ENCODE results near the gene PLAAT5. TPM values are rescaled to one million over a fixed set of nuclear protein-coding genes. Genes with fewer than 3 reads are reported as not detected.
"Not testable (repeated sequence)": the region's sequence is repeated elsewhere in the genome, so short reads cannot be mapped to it uniquely, and the experiment has no call there.

The PLAAT5 gene, protein sequence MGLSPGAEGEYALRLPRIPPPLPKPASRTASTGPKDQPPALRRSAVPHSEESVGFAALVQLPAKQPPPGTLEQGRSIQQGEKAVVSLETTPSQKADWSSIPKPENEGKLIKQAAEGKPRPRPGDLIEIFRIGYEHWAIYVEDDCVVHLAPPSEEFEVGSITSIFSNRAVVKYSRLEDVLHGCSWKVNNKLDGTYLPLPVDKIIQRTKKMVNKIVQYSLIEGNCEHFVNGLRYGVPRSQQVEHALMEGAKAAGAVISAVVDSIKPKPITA
- 1 to 10 TPM; 1.4 to 5.6 (median 3.0) TPM for polyA plus RNA-seq (ENCODE audit: insufficient read length in 10 of 10)
- long read RNA-seq, donor 1, partial matches to known transcripts = 0 of 1 reads
- long read RNA-seq, donor 1, other reads (novel, unspliced or antisense) = 0 of 1 reads
- long read RNA-seq, donor 2 = 0 reads
- long read RNA-seq, donor 3 = 0 reads
- long read RNA-seq, donor 4 = 0 reads
- long read RNA-seq, donor 5, partial matches to known transcripts = 0 of 5 reads
- long read RNA-seq, donor 5, other reads (novel, unspliced or antisense) = 5 of 5 reads
- long read RNA-seq, donor 6 = 0 reads
- long read RNA-seq, donor 7, partial matches to known transcripts = 0 of 1 reads
- long read RNA-seq, donor 7, other reads (novel, unspliced or antisense) = 0 of 1 reads
- long read RNA-seq, donor 8 = 0 reads
- long read RNA-seq, donor 9 = 0 reads

DNA sequence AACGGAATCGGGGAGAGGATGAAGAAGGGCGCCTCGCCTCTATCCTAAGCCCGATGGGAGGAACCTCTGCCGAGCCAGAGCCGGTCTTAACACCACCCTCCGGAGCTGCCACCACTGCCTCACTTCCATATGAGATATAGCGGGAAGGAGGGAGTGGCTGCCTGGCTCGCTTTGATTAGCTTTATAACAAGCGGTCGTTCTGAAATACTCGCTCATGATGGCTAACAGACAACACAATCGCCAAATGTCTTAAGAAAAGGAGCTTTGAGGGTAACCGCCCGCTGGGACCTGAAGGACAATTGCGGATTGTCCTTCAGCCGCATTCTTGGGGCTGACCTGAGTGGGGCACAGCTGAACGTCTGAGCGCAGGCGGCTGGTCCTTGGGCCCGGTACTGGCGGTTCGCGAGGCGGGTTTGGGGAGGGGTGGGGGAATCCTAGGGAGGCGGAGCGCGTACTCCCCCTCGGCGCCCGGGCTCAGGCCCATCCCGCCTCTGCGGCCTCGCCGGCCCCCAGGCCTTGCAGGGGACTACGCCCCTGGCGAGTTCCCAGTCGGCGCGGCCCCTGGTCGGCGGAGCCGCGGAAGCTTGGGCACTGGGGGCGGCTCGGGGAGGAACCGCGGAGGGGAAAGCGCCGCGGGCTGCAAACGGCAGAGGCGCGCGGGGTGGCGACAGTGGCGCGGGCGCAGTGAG lies at the start of gene PLAAT5:
PLAAT5 (minus strand) TSS at position 617 of the 689 bp plus-strand sequence; CDS start at position 484, 133 bp downstream.
- DNase-seq = peak in 2 of 3 donors; percentile 55 to 78

DNA sequence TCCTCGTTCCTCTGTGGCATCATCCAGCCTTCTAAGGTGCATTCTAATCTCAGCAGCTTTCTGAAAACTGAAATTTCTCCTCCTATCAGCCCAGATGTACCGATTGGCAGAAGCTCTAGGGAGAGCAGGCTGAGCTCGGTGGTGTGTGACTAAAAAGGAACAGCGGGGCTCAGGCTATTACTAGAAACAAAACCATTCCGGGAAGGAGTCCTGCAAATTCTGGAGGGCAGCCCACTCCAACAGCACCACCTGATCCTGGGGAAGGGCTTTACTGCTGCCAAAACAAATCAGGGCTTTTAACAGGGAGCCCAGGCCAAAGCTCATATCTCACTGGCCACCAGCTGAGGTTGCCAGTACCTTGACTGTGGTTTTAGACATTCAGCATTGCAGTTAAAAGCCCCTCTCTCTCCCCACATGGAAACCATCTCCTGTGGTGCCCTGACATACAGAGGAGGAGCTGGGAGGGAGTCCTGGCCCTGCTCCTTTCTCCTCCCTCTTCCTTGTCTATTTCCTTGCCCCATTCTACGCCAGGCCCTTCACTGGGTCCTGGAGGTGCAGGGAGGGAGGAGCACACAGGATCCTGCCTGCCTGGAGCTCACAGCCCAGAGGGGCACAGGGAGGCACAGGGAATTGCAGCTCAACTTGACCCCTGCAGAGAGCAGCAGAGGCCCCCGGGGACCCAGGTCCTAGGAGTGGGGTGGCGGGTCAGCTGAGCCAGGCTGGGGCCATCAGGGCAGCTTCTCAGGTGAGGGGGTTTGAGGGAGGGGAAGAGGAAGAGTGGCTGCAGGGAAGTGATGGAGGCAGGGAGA lies 46.5 kb upstream of the PLAAT5 start:
- peak; percentile 44 to 80 (median 62) for DNase-seq

DNA sequence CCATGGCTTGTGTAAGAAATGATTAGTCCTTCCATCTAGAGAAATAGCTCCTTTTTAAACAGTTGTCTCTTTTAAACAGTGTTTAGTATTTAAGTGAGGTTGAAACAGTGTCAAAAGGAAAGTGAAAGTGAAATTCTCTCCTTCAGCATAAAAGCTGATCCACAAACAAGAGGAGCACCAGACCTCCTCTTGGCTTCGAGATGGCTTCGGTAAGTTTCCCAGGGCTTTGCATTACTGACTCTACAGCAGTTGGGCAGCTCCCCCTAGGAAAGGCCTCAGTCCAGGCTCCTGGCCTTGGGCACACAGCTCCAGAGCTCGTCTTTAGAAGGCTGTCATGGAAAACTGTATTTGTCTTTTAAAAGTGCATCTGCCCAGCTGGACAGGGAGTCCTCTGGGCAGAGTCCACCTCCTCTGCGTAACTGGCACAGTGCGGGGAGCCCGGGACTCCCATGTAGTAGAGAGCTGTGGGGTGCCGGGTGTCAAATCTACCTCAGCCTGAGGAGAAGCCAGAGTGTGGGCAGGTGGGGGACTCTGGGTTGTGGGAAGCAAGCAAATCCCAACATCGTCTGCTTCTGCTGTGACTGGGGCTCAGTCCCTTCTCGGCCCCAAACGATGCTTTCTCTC lies 45.8 kb upstream of the PLAAT5 start, which contains the start of gene PLAAT4:
PLAAT4 (plus strand) TSS at position 140 of the 624 bp plus-strand sequence; CDS start at position 201, 61 bp downstream.
- DNase-seq = peak; percentile 45 to 83 (median 69)

DNA sequence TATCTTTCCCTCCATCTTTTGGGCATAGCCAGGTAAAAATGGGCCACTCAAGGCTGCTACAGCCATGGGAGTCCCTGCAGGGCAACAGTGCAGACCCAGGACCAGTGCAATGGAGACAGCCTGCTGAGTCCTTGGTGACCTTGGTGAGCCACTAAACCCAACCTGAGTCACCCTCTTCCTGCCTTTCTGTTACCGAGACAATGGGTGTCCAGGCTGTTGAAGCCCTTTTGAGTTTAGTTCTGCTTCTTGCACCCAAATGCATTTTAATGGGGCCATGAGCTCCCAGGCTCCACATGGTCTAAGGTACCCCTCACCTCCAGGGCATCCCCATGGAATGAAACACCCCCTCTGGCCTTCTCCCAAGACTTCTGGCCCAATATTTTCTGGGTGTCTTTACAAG lies 44.8 kb upstream of the PLAAT5 start:
- DNase-seq = no peak

DNA sequence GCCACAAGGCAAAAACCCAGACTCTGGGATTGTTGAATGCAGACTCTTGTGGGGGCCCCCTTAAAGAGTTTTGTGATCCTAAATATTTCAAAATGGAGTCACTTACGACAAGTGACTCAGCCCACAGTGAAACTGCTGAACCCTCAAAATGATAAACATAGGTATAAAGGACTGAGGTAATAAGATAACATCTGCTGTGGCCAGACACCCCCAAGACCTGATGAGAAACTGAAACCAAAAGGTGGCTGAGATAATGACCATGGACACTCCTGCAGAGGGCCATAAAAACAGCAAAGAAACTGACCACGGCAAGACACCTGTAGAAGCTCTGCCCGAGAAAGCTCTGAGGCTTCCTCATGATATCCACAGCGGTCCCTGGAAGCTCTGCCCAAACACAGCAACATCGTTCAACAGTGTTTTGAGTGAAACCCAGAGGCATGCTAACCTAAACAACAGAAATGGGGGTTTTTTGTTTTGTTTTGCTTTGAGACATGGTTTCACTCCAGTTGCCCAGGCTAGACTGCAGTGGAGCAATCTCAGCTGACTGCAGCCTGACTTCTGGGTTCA lies 44.0 kb upstream of the PLAAT5 start:
- DNase-seq = no peak

DNA sequence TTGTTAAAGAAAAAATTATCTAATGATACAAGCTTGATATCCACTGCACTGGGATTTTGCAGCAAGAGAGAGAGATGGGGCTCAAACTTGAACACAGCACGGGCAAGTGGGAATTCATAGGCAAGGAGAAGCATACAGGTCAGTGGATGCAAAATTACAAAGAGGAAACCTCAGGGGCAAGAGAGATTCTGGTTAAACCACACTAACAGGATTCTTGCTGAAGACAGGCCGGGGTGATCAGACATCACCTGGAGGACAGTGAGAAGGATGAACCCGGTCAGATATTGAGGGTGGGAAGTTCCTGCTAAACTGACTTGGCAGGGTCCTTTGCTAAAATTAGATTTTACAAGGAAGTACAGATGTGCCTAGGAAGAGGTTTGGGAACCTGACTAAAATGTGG lies 43.1 kb upstream of the PLAAT5 start:
- DNase-seq = no peak

DNA sequence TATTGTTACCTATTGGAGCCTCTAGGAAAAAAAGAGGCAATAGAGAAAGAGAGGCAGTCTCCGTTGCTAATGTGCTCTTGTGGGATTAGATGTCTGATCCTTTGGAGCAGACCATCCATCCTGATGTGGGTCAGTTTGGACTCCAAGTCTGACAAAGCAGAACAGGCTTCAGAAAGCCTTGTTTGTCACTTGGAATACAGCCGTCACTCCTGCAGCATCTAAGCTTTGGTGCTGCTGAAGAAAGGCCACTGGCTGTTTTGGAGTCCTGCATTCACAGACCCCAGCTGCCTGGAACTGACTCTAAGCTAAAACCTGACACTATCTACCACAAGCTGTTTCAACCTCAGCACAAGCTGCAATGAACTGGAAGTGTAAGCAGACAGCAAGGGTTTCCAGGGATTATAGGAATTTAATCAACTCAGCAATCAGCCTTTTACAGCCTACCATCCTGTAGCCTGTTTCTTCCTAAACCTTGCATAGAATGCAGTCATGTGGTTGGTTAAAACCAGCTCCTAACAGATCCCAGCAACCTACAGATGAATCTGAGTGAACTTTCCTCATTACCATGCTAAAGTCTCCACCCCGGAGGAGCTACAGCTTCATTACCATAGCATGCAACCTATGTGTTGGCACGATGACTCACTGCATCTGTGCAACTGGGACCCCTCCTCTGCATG lies 42.0 kb upstream of the PLAAT5 start:
- DNase-seq = no peak

DNA sequence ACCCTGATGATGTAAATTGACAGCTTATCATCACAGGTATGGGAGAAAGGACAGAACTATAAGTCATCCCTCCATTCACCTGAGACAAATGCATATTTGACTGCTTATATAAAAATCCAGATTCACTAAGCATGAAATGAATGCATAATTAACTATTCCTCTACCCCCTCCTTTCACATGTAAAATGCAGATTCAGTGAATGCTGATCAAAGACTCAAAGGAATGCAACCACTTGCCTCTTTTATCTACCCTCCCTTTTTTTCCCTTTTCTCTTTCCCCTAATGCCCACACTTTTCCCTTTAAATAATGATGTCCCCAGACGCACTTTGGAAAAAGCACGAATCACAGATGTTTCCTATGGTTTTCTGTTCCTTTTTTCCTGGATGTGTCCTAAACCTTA lies 41.1 kb upstream of the PLAAT5 start:
- no peak for DNase-seq

DNA sequence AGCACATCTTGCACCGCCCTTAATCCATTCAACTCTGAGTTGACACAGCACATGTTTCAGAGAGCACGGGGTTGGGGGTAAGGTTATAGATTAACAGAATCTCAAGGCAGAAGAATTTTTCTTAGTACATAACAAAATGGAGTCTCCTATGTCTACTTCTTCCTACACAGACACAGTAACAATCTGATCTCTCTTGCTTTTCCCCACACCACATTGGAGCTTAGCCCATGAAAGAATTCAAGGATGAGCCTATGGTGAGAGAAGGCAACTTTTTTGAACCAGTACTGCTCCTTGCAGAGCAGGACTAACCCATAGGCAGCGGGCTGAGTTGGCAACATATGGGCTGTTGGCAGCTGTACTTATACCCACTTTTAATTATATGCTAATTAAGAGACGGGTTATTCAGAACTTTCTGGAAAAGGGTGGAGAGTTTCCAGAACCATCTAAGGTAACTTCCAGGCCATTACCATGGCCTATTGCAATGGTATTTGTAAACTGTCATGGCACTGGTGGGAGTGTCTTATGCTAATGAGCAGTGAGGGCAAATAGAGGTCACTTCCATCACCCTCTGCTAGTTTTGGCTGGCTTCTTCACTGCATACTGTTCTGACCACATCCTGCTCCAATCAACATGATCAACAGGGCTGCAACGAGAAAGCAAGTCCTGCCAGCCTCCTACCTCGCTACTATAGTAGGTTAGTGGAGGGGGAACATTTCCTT lies 40.3 kb upstream of the PLAAT5 start:
- peak in 1 of 3 donors; percentile 52 for DNase-seq

DNA sequence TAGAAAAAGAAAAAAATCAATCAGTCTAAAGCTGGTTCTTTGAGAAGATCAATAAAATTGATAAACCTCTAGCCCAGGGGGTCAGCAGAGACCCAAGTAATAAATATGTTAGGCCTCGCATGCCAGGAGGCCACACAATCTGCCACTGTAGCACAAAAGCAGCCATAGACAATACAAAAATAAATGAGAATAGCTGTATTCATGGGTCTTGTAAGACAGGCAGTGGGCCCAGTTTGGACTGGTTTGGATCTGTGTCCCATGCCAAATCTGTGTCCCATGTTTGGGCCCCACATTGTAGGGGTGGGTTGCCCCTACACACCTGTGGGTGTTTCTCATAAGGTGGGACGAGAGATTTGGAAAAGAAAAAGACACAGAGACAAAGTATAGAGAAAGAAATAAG lies 39.1 kb upstream of the PLAAT5 start:
- DNase-seq = no peak

DNA sequence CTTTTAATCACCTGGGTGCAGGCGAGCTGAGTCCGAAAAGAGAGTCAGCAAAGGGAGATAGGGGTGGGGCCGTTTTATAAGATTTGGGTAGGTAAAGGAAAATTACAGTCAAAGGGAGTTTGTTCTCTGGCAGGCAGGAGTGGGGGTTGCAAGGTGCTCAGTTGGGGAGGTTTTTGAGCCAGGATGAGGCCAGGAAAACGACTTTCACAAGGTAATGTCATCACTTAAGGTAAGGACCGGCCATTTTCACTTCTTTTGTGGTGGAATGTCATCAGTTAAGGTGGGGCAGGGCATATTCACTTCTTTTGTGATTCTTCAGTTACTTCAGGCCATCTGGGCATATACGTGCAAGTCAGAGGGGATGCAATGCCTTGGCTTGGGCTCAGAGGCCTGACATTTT lies 38.4 kb upstream of the PLAAT5 start:
- not testable (repeated sequence) for DNase-seq

DNA sequence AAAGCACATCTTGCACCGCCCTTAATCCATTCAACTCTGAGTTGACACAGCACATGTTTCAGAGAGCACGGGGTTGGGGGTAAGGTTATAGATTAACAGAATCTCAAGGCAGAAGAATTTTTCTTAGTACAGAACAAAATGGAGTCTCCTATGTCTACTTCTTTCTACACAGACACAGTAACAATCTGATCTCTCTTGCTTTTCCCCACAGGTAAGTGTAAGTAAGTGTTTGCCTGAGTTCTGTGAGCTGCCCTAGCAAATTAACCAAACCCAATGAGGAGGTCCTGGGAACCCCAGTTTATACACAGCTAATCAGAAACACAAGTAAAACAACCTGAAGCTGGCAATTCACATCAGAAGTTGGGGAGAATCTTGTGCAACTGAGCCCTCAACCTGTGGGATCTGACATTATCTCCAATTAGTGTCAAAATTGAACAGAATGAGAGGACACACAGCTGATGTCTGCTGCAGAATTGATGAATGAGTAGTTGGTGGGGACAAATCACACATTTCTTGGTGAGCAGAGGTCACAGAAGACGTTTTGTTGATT lies 37.8 kb upstream of the PLAAT5 start:
- not testable (repeated sequence) for DNase-seq

DNA sequence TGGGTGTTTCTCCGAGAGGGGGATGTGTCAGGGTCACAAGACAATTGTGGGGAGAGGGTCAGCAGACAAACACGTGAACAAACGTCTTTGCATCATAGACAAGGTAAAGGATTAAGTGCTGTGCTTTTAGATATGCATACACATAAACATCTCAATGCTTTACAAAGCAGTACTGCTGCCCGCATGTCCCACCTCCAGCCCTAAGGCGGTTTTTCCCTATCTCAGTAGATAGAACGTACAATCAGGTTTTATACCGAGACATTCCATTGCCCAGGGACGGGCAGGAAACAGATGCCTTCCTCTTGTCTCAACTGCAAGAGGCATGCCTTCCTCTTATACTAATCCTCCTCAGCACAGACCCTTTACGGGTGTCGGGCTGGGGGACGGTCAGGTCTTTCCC lies 37.2 kb upstream of the PLAAT5 start:
- DNase-seq = not testable (repeated sequence)

DNA sequence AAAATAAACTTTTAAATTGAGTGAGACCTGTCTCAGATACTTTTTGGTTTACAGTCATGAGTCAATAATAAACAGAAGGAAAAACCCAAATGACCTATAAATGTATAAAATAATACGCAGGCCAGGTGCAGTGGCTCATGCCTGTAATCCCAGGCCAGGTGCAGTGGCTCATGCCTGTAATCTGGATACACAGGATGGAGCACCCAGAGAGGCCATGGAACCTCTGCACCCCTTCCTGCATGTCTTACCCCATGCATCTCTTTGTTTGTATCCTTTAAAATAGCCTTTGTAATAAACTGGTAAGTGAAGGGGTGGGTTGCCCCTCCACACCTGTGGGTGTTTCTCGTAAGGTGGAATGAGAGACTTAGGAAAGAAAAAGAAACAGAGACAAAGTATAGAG lies 36.7 kb upstream of the PLAAT5 start:
- no peak for DNase-seq

DNA sequence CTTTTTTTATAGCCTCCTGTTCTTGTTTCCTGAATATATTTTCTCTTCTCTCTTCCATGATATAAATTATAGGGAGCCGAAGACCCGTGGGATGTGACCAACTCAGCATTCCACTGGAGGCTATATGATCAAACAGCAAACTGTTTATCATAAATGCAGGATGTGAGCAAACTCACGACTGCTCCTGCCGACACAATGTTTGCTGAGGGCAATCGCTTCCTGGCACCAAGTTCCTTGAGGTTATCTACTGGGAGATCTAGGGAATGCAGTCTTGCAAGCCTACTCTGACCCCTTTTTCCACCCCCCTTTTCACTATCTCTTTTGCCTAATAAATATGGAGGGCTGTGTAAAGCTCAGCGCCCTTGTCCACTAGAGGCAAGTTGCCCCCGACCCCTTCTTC lies 32.2 kb upstream of the PLAAT5 start:
- no peak for DNase-seq

DNA sequence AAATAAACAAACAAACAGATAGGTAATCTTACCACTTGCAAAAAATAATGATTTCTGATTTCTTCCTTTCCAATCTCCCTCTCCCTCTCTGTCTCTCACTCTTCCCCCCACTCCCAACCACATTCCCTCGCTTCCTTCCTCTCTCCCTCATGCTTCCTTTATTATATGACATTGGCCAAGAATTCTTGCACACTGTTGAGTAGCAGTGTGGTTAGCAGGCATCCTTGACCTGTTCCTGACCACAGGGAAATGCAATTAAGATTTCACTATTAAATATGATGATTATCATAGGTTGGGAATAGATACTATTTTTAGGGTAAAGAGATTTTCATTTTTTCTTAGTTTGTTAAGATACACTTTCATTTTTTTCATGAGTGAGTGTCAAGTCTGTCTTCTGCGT lies 30.9 kb upstream of the PLAAT5 start:
- no peak for DNase-seq

DNA sequence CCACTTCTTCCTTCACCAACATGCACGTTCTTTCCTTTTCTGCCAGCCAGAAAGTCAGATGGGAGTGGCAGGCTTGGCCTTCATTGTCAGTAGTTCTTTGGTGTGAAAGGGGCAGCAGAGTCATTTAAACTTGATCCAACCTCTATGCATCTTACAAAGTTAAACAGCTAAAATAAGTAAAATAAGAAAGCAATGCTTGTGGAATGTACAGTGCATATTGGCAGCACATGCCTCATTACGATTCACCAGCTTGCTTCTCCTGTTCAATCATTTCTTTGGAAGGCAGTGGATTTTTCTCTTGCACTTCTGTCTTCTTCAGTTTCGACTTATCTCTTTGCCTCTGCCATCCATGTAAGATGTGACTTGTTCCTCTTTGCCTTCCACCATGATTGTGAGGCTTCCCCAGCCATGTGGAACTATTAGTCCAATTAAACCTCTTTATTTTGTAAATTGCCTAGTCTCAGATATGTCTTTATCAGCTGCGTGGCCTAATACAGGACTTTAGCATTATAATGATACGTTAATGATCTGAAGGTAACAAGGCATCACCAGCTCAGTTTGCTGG lies 29.7 kb upstream of the PLAAT5 start:
- no peak for DNase-seq

DNA sequence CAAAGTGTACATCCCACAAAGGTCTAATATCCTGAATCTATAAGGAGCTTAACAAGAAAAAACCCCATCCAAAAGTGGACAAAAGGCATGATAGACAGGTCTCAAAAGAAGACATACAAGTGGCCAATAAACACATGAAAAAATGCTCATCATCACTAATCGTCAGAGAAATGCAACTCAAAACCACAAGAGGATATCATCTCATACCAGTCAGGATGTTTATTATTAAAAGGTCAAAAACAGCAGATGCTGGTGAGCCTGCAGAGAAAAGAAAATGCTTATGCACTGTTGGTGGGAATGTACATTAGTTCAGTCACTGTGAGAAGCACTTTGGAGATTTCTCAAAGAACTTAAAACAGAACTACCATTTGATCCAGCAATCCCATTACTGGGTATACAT lies 27.6 kb upstream of the PLAAT5 start:
- DNase-seq = no peak

DNA sequence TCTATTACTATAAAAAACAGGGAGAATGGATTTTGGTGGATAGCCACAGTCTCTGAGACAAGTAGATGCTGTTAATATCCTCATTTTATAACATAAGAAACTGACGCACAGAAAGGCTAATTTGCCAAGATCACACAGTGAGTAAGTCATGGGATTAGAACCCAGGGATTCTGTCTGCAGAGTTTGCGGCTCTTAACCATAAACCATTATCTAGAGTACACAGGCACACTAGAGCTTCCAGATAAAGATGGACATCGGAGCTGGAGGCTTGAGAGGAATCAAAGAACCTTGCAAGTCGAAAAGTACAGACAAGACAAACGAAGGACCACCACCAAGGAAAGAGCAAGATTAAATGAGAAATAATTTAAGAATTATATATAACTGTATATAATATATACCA lies 26.2 kb upstream of the PLAAT5 start:
- no peak for DNase-seq
